DOHH2 (cell line): ENCODE data around the gene MRM1.

Experiments
- CTCF ChIP-seq: fragments of 200-600 bp; sonication (generic); IDR thresholded peaks from one replicate; pipeline ENCODE4 v1.5.1; 2014; ENCODE audit warnings: antibody characterized with exemption, mild to moderate bottlenecking, low read depth, low read length; ENCODE audit not compliant: poor library complexity, severe bottlenecking
- EZH2phosphoT487 ChIP-seq: fragments of 200-600 bp; sonication (generic); IDR thresholded peaks from 2 replicates; pipeline ENCODE4 v1.6.1; 2017; ENCODE audit warnings: borderline replicate concordance, mild to moderate bottlenecking, antibody characterized with exemption, low read length, moderate library complexity, mixed read lengths

- TF ChIP-seq CTCF: no peak
- no peak for TF ChIP-seq EZH2phosphoT487
Observed at GRCh38 chr17:36611345-36612072, 10.1 kb downstream of the MRM1 start.
